OCI-LY3 (cell line): ENCODE results near the gene TNKS1BP1.
A peak's percentile ranks its signal among the peaks of the same experiment; 100 is the strongest.

Experiments
- H2AFZ ChIP-seq: fragments of 200-600, 300-600 bp; shearing (Covaris generic); 2 replicates; pipeline ENCODE4 v1.6.0; 2014; ENCODE audit warnings: antibody characterized with exemption, low read depth, low read length
- H3K27ac ChIP-seq: fragments of 200-600, 300-600 bp; sonication (generic); 2 replicates; pipeline ENCODE4 v1.5.1; 2014; ENCODE audit warnings: mild to moderate bottlenecking, low read length, moderate library complexity, mixed read lengths
- H3K27me3 ChIP-seq: fragments of 200-600, 300-600 bp; sonication (generic); 2 replicates; pipeline ENCODE4 v1.6.1; 2014; ENCODE audit warnings: low read depth, low read length, mixed read lengths
- H3K36me3 ChIP-seq: fragments of 200-600, 300-600 bp; sonication (generic); replicated peaks from 2 replicates; pipeline ENCODE3; 2014; ENCODE audit warnings: low read depth, low read length, mixed read lengths
- H3K4me1 ChIP-seq: fragments of 300-600, 200-600 bp; sonication (generic); 2 replicates; pipeline ENCODE4 v1.6.1; 2014; ENCODE audit warnings: low read length, mixed read lengths
- H3K4me2 ChIP-seq: fragments of 200-600, 300-600 bp; sonication (generic); 2 replicates; pipeline ENCODE4 v1.6.1; 2014; ENCODE audit warnings: low read length, mixed read lengths
- H3K4me3 ChIP-seq: fragments of 300-600, 200-600 bp; sonication (generic); 2 replicates; pipeline ENCODE4 v1.5.1; 2014; ENCODE audit warnings: antibody characterized with exemption, mild to moderate bottlenecking, low read length, moderate library complexity
- H3K79me2 ChIP-seq: fragments of 300-600, 200-600 bp; shearing (Covaris generic); 2 replicates; pipeline ENCODE4 v1.6.1; 2014; ENCODE audit warnings: mild to moderate bottlenecking, low read length, mixed read lengths
- H3K9ac ChIP-seq: fragments of 300-600, 200-600 bp; shearing (Covaris generic); 2 replicates; pipeline ENCODE4 v1.6.0; 2014; ENCODE audit warnings: mild to moderate bottlenecking, low read length, moderate library complexity
- H3K9me3 ChIP-seq: fragments of 200-600, 300-600 bp; shearing (Covaris generic); 2 replicates; pipeline ENCODE4 v1.6.1; 2014; ENCODE audit warnings: low read length, mixed read lengths; ENCODE audit not compliant: insufficient read depth
- H4K20me1 ChIP-seq: fragments of 200-600, 300-600 bp; sonication (generic); 2 replicates; pipeline ENCODE4 v1.6.1; 2016; ENCODE audit warnings: low read length, mixed read lengths; ENCODE audit not compliant: insufficient read depth
- CTCF ChIP-seq: fragments of 200-600, 300-600 bp; sonication (generic); IDR thresholded peaks from 2 replicates; pipeline ENCODE4 v1.5.1; 2014; ENCODE audit warnings: antibody characterized with exemption, low read length, low read depth
- EZH2phosphoT487 ChIP-seq: fragments of 200-600 bp; shearing (Covaris generic); IDR thresholded peaks from 2 replicates; pipeline ENCODE4 v1.6.1; 2018; ENCODE audit warnings: antibody characterized with exemption, mixed run types, low read depth

TNKS1BP1 gene

GRCh38 chr11:57353852-57354251 is 29.1 kb upstream of the TNKS1BP1 start:
- H3K9ac ChIP-seq = no peak overlapping the region
- H3K9me3 ChIP-seq = no peaks in the 10 kb centered on the region
- peaks cover 51% of the 10 kb centered on the region for H3K4me1 ChIP-seq
- no peak for TF ChIP-seq CTCF
- no peak for TF ChIP-seq EZH2phosphoT487
- H3K79me2 ChIP-seq = no peaks in the 10 kb centered on the region
- no peaks in the 10 kb centered on the region for H3K36me3 ChIP-seq
- no peak overlapping the region for H3K4me3 ChIP-seq
- H3K27me3 ChIP-seq = no peaks in the 10 kb centered on the region
- H4K20me1 ChIP-seq = no peaks in the 10 kb centered on the region
- H3K27ac ChIP-seq = no peak overlapping the region
- no peak overlapping the region for H3K4me2 ChIP-seq
- no peak overlapping the region for H2AFZ ChIP-seq

- Histone ChIP-seq H4K20me1 (no peaks in the 10 kb centered on the region), H3K79me2 (no peaks in the 10 kb centered on the region), H3K9me3 (no peaks in the 10 kb centered on the region), H3K4me1 (peaks cover 47% of the 10 kb centered on the region), H3K27me3 (no peaks in the 10 kb centered on the region), H3K9ac (no peak overlapping the region), H3K4me3 (no peak overlapping the region), H2AFZ (no peak overlapping the region), H3K36me3 (no peaks in the 10 kb centered on the region), H3K4me2 (no peak overlapping the region), H3K27ac (no peak overlapping the region)
- TF ChIP-seq EZH2phosphoT487 (no peak), CTCF (no peak)
Measured at GRCh38 chr11:57353446-57353845, 28.7 kb upstream of the TNKS1BP1 start.

- Histone ChIP-seq H2AFZ (no peak overlapping the region), H3K4me3 (no peak overlapping the region), H3K36me3 (no peaks in the 10 kb centered on the region), H3K27ac (no peak overlapping the region), H3K79me2 (no peaks in the 10 kb centered on the region), H4K20me1 (no peaks in the 10 kb centered on the region), H3K4me1 (peaks cover 42% of the 10 kb centered on the region), H3K9ac (no peak overlapping the region), H3K4me2 (no peak overlapping the region), H3K27me3 (no peaks in the 10 kb centered on the region), H3K9me3 (no peaks in the 10 kb centered on the region)
- TF ChIP-seq CTCF = no peak
- TF ChIP-seq EZH2phosphoT487 = no peak
Measured at GRCh38 chr11:57353036-57353435, 28.3 kb upstream of the TNKS1BP1 start.

- TF ChIP-seq EZH2phosphoT487 (no peak), CTCF (peak; percentile 75)
- H3K9ac ChIP-seq = no peak overlapping the region
Measured at GRCh38 chr11:57349491-57350274, 24.9 kb upstream of the TNKS1BP1 start.

More at GRCh38 chr11:57349491-57350274, 24.9 kb upstream of the TNKS1BP1 start:
- Histone ChIP-seq H3K36me3 (no peaks in the 10 kb centered on the region), H2AFZ (no peak overlapping the region), H3K4me2 (peak overlapping the region; percentile 30; the same call in 1 of the 2 replicates), H3K9me3 (no peaks in the 10 kb centered on the region), H4K20me1 (no peaks in the 10 kb centered on the region), H3K4me3 (no peak overlapping the region), H3K27me3 (no peaks in the 10 kb centered on the region), H3K27ac (no peak overlapping the region), H3K4me1 (peaks cover 29% of the 10 kb centered on the region), H3K79me2 (no peaks in the 10 kb centered on the region)
